CD4-positive, alpha-beta T cell treated with Interleukin-10 for 1 hour (primary cell): Measurements from ENCODE around the gene PLN.

ENCODE experiments used
- DNase-seq: peaks from one replicate; pipeline ENCODE4 v3.0.0-alpha.2; 2020

Gene PLN

DNA sequence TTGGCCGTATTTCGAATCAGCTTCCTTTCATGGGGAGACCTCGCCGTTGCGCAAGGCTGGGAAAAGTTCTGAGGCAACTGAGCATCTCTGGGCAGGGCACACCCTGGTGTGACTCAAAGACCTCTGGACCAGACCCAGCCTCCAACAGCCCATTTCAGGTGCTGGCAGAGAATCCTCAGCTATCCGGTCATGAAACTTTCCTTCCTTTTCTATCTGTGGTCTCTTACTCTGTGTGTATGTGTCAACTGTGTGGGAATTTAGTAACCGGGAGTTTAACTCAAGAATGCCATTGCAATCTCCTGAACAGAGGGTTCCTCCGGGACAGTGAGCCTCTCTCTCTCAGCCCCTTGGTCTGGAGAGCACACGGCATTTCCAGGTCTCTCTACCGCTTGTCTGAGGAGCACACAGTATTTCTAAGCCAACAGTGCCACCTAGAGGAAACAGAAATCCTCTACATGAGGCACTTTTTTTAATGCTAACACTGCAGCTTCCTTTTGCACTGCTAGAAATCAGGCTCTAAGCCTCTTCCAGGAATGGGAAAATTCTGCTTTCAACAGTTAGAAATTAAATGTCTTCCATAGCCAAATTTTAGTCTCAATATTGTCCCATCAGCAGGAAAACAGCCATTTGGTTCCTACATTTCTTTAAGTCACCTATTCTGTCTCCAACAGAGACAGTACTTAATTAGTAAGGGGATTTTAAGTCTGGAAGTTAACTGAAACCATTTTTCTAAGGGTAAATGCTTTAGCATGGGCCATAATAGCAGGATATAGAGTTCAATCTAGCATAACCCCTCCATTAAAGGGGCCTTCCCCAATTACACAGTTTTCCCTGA, 32.7 kb downstream of the PLN start:
- DNase-seq, result peak; percentile 63

DNA sequence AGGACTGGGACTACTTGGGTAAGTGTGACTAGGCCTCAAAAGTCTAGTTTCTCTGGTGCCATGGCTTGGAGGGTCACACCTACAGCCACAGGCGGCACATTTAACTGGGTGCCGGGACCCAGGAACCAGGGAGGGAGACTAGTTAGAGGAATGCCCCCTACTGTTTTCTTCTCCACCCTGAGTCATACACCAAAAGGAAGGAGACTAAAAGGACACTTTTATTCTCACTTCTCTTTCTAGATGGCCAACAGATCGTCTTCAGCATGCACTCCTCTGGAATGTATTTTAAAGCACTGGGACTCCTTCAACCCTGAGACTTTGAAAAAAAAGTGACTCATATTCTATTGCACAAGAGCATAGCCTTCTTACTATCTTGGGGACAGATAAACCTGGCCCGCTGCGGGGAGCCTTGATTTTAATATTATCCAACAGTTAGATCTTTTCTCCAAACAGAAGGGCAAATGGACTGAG, 33.4 kb downstream of the PLN start:
- no peak for DNase-seq

DNA sequence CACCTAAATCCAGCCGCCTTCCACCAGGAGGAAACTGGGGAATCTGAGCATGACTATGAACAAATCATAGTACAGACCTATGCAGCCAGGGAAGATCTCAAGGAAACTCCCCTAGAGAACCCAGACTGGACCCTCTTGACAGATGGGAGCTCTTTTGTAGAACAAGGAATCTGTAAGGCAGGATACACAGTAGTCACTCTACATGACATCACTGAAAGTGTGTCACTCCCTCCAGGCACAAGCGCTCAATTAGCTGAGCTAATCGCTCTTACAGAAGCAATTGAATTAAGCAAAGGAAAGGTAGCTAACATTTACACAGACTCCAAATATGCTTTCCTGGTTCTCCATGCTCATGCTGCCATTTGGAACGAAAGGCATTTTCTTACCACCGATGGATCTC, 36.8 kb downstream of the PLN start:
- DNase-seq, result no peak

DNA sequence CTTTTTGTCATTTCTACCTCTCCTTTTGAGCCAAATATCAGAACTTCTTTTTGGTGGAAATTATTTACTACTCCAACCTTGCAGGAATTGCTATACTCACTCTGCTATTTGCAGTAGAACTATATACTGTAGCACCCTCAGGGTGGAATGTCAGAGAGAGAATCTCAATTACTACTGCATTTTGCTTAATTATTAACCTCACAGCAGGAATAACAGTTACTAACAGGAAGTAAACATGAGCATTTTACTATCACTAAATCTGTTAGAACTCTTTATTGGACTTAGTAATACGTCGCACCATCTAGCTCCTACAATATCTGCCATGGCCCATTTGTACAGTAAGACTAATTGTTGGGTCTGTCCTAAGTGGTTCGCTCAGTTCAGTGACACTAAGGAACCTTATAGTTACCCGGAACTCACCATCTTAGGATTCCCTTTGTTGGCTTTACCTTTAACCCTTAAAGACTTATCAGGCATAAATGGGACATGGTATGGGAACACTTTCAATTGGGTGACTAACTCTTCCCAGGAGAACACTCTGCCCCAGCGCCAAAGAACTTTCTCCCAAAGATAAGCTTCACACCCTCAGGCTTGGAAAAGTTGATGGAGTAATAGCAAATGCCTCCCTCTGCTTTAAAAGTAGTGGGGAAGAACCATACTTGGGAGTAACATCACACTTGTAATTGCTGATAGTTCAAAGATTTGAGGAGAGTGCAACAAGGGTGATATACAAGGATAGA, 38.8 kb downstream of the PLN start:
- DNase-seq, result no peak

DNA sequence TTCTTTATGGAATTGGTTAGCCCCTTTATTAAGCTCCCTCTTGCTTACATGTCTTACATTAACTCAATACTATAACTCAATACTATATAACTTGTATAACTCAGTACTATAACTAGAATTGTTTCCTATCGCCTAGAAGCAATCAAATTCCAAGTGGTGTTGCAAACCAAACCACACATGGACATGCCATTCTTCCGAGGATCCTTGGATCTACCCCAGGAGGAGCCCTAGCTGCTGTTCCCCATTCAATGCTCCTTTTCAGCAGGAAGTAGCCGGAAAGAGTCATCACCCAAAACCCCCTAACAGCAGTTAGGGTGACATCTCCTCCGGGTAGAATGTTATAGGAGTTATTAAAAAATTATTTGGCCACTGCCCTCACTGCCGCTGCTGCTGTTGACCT, 40.5 kb downstream of the PLN start:
- DNase-seq, result no peak

DNA sequence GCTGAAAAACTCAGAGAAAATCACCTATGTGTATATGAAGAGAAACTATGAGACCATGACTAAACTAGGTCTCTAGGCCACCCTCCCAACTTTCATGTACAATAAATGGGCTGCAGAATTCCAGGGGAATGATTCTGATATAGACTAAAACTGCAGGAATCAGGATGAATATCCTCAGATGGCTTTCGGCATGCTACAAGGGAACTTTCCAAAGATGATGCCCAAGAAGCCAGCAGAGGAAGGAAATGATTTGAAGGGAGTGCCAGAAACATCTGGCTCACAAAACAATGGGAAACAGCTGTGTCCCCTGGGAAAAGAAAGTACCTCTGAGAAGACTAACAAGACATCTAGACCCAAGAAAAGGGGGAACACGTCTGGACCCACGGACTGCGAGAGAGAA, 41.1 kb downstream of the PLN start:
- DNase-seq, result no peak

DNA sequence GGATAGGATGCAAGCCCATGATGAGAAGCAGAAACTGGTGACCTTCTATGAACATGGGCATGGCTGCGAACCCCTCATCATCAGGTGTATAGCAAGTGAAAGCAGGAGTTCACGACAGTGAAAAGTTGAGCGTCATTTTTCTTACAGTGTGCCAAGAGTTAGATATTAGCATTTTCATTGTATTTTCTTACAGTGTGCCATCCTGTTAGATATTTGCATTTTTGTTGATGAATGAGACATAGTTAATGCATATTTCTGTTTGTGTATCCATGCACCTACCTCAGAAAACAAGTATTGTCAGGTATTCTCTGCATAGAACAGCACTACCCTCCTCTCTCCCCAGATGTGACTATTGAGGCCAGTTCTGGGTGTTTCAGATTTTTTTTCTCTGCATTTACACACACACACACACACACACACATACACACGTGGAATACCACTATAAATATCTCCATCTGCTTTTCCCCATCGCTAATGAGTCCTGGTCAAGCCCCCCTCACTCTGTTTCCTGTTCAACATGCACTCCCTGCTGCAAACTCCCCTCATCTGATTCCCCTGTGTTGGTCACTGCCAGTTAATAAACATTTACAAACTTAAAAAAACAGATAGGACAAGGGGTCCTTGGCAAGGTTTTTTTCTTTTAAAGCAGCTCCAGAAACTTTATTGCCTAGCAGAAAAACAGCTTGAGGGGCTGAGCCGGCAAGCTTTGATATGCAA, 41.7 kb downstream of the PLN start:
- DNase-seq, result no peak

DNA sequence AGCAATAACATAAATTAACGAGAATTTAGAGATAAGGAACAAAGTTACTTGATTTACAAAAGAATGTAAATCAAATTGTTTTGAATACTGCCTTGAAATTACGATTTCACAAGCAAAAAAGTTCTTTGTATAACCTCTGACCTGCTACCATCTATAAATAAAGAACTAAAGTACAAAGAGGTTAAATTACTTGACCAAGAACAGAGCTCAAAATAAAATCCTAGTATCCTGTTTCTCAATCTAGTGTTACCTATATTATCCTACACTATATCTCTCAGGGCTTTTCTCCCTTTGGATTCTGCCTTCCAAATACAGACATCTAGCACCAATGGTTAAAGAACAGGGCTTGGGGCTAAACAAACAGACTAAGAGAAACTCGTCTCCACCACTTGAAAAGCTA, 43.8 kb downstream of the PLN start:
- no peak for DNase-seq

DNA sequence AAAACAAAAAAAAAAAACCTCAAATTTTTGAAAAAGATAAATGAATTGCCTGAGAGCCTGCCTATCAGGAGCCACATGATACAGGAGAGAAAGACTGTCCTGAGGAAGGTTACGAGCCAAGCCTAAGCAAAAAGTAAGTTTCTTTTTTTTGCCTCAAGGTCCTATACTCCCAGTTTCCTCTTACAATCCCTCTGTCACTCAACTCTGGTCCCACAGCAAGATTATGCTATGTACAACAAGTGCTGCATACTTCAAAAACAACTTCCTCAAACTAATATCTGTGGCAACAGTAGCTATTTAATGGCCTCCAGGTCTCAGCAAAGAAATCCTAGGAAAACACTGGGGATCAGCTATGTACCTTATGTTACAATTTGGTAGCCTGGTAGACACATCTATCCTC, 46.8 kb downstream of the PLN start:
- no peak for DNase-seq

DNA sequence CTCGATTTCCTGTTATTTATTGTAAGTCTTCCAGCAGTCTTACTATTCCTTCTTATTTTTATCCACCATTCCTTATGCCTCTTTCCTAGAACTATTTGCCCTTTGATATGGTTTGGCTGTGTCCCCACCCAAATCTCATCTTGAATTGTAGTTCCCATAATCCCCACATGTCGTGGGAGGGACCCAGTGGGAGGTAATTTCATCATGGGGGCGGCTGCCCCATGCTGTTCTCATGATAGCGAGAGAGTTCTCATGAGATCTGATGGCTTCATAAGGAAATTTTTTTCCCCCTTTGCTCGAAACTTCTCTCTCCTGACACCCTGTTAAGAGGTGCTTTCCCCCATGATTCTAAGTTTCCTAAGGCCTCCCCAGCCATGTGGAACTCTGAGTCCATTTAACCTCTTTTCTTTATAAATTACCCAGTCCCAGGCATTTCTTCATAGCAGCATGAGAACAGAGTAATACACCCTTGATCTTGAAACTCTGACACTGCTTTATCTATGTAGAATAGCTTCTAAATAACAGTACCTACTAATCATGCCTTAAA, 48.8 kb downstream of the PLN start:
- DNase-seq, result no peak

DNA sequence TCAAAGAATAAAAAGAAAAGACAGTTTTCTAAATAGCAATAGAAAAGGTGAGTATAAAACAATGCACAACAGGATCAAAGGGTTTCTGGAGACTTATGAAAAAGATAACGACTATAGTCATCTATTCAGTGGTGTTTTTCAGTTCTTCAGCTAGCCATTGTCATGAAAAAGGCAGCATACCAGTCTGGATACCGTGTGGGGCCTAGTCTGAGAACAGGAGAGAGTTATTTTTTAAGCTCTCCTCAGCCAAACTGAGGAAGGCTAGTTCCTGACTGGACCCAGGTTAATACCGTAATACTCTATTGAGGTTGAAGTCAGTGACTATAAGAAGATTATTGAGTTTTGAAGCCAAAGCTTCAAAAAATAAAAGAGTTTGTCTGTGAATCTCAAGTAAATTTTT, 49.5 kb downstream of the PLN start:
- DNase-seq, result no peak

DNA sequence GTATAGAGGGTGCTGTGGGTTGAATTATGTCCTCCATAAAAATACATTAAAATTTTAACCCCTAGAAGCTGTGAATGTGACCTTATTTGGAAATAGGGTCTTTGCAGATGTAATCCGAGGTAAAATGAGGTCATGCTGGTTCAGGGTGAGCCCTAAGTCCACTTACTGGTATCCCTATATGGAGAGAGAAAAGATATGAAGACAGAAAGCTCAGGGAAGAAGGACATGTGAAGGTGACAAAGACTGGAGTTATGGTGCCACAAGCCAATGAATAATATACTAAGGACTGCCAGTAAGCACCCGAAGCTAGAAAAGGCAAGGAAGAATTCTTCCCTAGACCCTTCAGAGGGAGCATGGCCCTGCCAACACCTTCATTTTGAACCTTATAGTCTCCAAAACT, 50.2 kb downstream of the PLN start:
- DNase-seq, result no peak

DNA sequence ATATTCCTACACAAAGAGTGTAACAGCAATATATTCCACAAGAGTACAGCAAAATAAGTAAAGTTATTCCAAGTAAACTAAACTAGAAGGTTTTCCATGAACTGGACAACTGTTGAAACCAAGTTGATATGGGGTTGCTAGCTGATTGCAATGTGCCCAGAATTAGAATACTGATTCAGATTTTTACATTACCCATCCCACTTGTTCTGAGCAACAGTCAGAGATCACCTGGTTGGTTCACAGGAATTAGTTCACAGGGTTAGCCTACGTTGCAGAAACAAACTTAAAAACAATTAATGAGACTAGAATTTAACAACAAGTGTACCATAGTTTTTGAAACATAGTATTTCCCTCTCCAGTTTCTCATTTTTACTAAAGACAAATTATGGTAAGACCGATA, 54.2 kb downstream of the PLN start:
- DNase-seq, result no peak

DNA sequence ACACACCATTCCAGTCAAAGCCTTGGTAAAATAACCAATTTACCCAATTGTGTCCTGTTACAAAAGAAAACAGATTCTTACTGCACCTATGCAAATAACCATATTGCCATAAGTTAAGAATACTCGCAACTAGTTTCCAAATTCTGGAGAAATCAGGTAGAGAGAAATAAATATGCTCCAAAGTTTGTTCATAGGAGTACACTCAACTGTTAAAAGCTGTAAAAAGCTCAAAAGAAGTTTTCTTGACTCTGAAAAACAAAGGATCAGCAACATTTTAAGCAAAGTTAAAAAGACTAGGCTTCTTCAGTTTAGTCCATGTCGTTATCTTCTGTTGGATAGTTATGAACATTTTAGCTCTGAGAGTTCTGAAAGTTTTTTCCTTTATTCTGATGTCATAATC, 55.3 kb downstream of the PLN start:
- no peak for DNase-seq

DNA sequence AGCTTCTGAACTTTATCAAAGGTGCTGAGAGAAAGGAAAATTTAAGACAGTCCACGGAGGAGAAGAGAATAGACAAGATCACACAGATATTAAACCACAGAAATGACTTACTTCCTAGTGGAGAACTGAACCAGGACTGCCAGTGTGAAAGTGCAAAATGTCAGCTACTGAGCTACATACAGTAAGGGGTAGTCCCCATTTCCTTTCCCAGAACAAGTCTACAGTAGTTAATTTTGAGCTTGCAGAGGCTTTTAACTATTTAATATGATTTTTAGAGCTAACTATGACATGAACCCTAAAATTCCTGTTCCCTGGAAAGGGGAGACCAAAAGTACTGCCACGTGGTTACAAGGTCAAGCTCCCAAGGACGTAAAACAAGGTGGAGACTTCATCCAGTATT, 58.2 kb downstream of the PLN start:
- no peak for DNase-seq

DNA sequence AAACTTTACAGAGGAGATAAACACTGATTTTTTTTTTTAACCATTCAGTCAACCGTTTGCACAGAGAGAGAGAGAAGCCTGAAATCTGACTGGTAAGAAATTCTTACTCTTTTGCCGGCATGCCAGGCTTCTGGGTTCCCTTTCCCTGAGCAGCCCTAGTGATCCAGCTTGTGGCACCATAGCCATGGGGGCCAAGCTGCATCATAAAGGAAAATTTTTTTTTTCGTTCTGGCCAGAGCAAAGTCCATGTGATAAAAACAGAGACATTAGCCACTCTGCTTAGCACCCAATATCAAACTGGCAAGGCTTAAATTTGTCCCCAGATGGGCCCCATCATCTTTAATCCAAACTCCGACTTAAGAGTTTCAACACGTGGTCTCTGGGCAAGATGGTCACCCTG, 58.8 kb downstream of the PLN start:
- DNase-seq, result no peak
